Pancreas (tissue), 10 donors: ENCODE measurements around the gene TMEM214. TPM values are rescaled to one million over a fixed set of nuclear protein-coding genes. Genes with fewer than 3 reads are reported as not detected.

ENCODE experiments used
- ATAC-seq, 4 donors: fragments of 200-7000 bp; cut with Tn5 transposase; one replicate each; pipeline versions ENCODE4 v1.8.0 to v1.9.1; 2020; ENCODE audit warnings: mild to moderate bottlenecking in 4 of 4, moderate library complexity in 4 of 4
- DNase-seq, 6 donors: peaks; one replicate each; pipeline ENCODE4 v3.0.0-alpha.2; 2020
- FAIRE-seq: peaks from 2 replicates; lab custom pipeline; 2012; peaks lifted over from hg19 to GRCh38; lab: Jason Lieb, UNC
- H3K27ac ChIP-seq, 4 donors: fragments of 200-600 bp; sonication (generic); 1 replicate in 3 of 4; 2 replicates in 1 of 4; pipeline versions ENCODE4 v1.5.0 to v1.8.0; 2020
- H3K27me3 ChIP-seq, 4 donors: fragments of 200-600 bp; one replicate each; pipeline ENCODE4 v1.8.0; 2021
- H3K36me3 ChIP-seq, 3 donors: fragments of 200-600 bp; sonication (generic) in 1 of 3; one replicate each; pipeline versions ENCODE4 v1.5.0 to v1.8.0; 2020 to 2021
- H3K4me1 ChIP-seq, 3 donors: fragments of 200-600 bp; one replicate each; pipeline ENCODE4 v1.8.0; 2021
- H3K4me3 ChIP-seq, 4 donors: fragments of 200-600 bp; sonication (generic) in 2 of 4; one replicate each; pipeline versions ENCODE4 v1.5.0 to v1.8.0; 2020 to 2021
- H3K9me3 ChIP-seq, 4 donors: fragments of 200-600 bp; one replicate each; pipeline ENCODE4 v1.8.0; 2021
- WGBS, 2 donors: extraction: QIAGEN DNeasy Blood & Tissue Kit; methylation state at CpG; one replicate each; pipeline ENCODE4 v1.1.7; 2013; 5-methylcytosine and 5-hydroxymethylcytosine counted together
- intact Hi-C, 3 donors: fragments of 100-400 bp; cut with DNase I; formaldehyde crosslinking; loops; one replicate each; pipeline versions ENCODE4 v1.11.1 to v1.14.2; 2022
- polyA plus RNA-seq, 2 donors: library from polyadenylated mRNA; stranded (reverse); fragments of 200-250 nt; gene quantifications; one replicate each; pipeline ENCODE4 v1.2.3, GENCODE V29; 2013
- total RNA-seq, 6 donors: library from RNA; stranded (reverse); fragmentation: NEBNext Ultra II Directional in 4 of 6; extraction: Animal tissue kit (Norgen Biotek cat#: 25700) in 4 of 6; gene quantifications; one replicate each; pipeline versions ENCODE4 v1.2.1 to v1.2.4, GENCODE V29; 2021 to 2023
- TF ChIP-seq, protein P1 (sequence below), 4 donors: fragments of 200-600 bp; sonication (generic) in 3 of 4; IDR thresholded peaks; one replicate each; pipeline versions ENCODE4 v1.5.0 to v1.8.0; 2021; ENCODE audit warnings: antibody characterized with exemption in 4 of 4
- donor health status: healthy with polysubstance abuse.
- donor health status: DM: no; HTN: no; CAD: no; lungs with moderate emphysema.
- donor health status: DM: no; HTN: no; CAD: no.
- donor health status: control.
- donor health status: control.
- donor health status: Bipolar disorder and iron deficiency.
- donor health status: DM: yes; HTN: yes; CAD: no.
- donor health status: DM: no; HTN: no; CAD: no.
- donor health status: DM: no; HTN: no; CAD: no.
- donor health status: DM: yes; HTN: yes; CAD: no.

Gene TMEM214
- total and polyA plus RNA-seq, 8 donors, result 57.3 to 109 (median 64.6) TPM

DNA sequence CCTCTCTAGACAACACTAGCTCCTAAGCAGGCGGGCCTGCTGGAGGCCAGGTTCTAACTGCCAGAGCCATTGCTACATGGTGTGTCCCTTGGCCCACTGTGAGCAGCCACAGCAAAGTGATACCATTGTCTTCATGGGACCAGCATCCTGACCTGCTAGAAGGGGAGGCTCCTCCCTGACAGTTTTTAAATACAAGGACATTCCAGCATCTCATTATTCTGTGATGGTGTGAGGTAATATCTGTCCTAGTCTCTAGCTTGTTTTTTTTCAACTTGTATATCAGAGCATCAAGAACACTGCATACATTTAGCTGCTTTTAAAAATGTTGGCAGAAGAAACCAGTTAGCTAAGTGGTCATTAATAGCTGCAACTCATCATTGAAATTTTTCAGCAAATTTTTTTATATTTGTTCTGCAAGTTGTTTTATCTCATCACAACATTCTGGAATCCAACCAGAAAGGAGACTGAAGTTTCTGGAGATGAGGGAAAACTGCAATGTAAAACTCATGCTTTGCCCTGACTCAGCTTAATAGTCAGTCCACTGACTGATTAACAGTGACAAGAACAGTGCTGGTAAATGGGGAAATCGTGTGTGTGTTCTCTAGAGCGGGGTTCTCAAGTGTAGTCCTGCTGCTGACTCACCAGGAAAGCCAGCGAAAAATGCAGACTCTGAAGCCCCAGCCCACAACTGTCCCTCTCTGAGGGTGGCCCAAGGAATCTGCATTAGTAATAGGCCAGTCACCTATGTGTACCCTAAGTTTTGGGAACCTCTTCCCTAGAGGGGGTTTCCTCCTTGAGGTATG, 44.5 kb upstream of the TMEM214 start:
- intact Hi-C loops, result no loop called here
- Histone ChIP-seq H3K4me1 (no peaks in the 10 kb centered on the region), H3K4me3 (no peak overlapping the region), H3K27me3 (no peaks in the 10 kb centered on the region), H3K9me3 (no peaks in the 10 kb centered on the region), H3K36me3 (no peaks in the 10 kb centered on the region), H3K27ac (no peak overlapping the region)
- DNase-seq (no peak), FAIRE-seq (no peak), ATAC-seq (peak in 2 of 4 donors; percentile 36 to 72)
- 70 to 73% methylated on average over 4 of the region's 4 CpGs for WGBS, 2 donors
- TF ChIP-seq, protein P1, sequence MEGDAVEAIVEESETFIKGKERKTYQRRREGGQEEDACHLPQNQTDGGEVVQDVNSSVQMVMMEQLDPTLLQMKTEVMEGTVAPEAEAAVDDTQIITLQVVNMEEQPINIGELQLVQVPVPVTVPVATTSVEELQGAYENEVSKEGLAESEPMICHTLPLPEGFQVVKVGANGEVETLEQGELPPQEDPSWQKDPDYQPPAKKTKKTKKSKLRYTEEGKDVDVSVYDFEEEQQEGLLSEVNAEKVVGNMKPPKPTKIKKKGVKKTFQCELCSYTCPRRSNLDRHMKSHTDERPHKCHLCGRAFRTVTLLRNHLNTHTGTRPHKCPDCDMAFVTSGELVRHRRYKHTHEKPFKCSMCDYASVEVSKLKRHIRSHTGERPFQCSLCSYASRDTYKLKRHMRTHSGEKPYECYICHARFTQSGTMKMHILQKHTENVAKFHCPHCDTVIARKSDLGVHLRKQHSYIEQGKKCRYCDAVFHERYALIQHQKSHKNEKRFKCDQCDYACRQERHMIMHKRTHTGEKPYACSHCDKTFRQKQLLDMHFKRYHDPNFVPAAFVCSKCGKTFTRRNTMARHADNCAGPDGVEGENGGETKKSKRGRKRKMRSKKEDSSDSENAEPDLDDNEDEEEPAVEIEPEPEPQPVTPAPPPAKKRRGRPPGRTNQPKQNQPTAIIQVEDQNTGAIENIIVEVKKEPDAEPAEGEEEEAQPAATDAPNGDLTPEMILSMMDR (IDR thresholded peaks at IDR 0.05), result no peak

DNA sequence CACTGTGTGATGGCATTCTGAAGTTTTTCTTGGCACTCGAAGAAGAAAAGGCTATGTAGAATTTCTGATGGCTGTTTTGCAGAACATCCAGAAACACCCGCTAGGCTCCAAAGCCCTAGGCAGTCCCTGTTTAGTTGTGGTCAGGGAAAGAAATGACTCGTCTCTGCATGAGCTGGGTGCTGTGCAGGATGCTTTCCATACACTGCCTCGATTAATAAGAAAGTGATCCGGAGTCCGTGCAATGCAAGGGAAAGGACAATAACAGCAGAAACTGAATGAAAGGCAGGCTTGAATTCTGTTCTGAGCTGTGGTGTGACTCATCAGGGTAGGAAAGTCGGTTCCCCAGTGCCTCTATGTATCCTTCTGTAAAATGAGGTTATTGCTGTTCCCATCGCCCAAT, 43.6 kb upstream of the TMEM214 start:
- no peak for DNase-seq
- FAIRE-seq, result no peak
- intact Hi-C loops, result no loop called here
- Histone ChIP-seq H3K9me3 (no peaks in the 10 kb centered on the region), H3K27ac (no peak overlapping the region), H3K27me3 (no peaks in the 10 kb centered on the region), H3K4me1 (no peaks in the 10 kb centered on the region), H3K36me3 (no peaks in the 10 kb centered on the region), H3K4me3 (no peak overlapping the region)
- TF ChIP-seq, protein P1 (IDR thresholded peaks at IDR 0.05), result no peak
- no peak for ATAC-seq
- WGBS, 2 donors, result 81 to 82% methylated on average over 8 of the region's 8 CpGs

DNA sequence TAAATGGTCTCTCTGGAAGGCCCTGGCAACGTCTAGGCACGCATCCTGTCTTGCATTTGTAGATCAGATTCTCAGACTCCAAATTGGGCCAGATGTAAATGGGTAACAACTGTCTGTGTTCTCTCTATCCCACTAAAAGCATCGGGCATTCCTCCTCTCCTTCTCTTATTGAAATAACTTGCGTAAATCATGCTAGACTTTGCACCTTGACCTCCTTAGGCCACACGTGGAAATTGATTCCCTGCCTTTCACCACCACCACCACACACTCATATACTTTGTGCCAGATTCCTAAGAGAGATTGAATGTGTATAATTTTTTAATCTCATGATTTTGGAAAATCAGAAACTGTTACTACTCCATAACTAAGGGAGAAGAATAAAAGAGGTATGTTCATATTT, 41.0 kb upstream of the TMEM214 start:
- Histone ChIP-seq H3K9me3 (no peaks in the 10 kb centered on the region), H3K4me1 (no peaks in the 10 kb centered on the region), H3K27me3 (no peaks in the 10 kb centered on the region), H3K4me3 (no peak overlapping the region), H3K36me3 (no peaks in the 10 kb centered on the region), H3K27ac (no peak overlapping the region)
- ATAC-seq, result no peak
- intact Hi-C loops, result no loop called here
- DNase-seq, result no peak
- TF ChIP-seq, protein P1 (IDR thresholded peaks at IDR 0.05), result no peak
- 51 to 55% methylated on average over 5 of the region's 5 CpGs for WGBS, 2 donors
- no peak for FAIRE-seq

DNA sequence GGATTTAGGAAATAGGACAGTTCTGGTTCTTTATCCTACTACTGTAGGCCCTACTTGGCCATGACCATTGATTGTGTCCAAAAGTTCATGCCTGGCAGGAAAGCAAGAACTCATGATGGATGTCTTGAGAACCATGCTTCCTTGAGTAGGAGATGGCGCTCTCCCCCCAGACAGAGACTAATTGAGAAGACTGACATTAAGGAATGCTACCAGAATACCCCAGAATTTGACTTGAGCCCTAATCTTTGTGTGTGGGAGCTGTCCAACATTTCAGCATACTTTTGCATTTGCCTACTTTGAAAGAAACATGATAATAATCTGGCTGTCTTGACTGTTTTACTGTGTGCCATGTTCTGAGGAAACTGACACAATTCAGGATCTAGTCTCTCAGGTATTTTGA, 39.0 kb upstream of the TMEM214 start:
- no peaks in the 10 kb centered on the region for H3K27me3 ChIP-seq
- DNase-seq (no peak), FAIRE-seq (no peak), ATAC-seq (no peak)
- WGBS, 2 donors, result 90 to 92% methylated on average over 1 of the region's 1 CpG
- H3K4me1 ChIP-seq, result no peaks in the 10 kb centered on the region
- no peaks in the 10 kb centered on the region for H3K9me3 ChIP-seq
- H3K4me3 ChIP-seq, result no peak overlapping the region
- TF ChIP-seq, protein P1 (IDR thresholded peaks at IDR 0.05), result no peak
- intact Hi-C loops, result no loop called here
- H3K36me3 ChIP-seq, result no peaks in the 10 kb centered on the region
- H3K27ac ChIP-seq, result no peak overlapping the region

DNA sequence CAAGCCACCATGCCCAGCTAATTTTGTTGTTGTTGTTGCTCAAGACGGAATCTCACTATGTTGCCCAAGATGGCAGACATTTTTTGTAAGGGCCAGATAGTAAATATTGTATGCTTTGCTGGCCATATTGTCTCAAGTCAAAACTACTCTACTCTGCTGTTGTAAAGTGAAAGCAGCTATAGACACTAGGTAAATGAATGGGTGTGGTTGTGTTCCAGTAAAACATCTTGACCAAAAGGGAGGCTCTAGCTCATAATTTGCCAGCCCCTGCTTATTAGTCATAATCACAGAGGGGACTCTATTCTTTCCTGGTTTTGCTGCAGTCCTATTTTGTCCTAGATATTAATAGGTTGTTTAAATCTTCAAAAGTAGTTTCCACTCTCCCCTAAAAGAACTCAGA, 37.8 kb upstream of the TMEM214 start:
- DNase-seq, result no peak
- Histone ChIP-seq H3K27ac (no peak overlapping the region), H3K4me1 (no peaks in the 10 kb centered on the region), H3K4me3 (no peak overlapping the region), H3K27me3 (no peaks in the 10 kb centered on the region), H3K36me3 (no peaks in the 10 kb centered on the region), H3K9me3 (no peaks in the 10 kb centered on the region)
- TF ChIP-seq, protein P1 (IDR thresholded peaks at IDR 0.05), result no peak
- intact Hi-C loops, result no loop called here
- WGBS, 2 donors, result 86 to 88% methylated on average over 1 of the region's 1 CpG
- no peak for FAIRE-seq
- ATAC-seq, result no peak
